WTC11 (cell line): Measurements from ENCODE around the gene ODAD4. TPM values are rescaled to one million over a fixed set of nuclear protein-coding genes. Genes with fewer than 3 reads are reported as not detected.
A peak's percentile ranks its signal among the peaks of the same experiment; 100 is the strongest.

Source experiments
- ATAC-seq: fragments of 200-7000 bp; cut with Tn5 transposase; 2 replicates; pipeline ENCODE4 v1.10.0; 2021; ENCODE audit warnings: mild to moderate bottlenecking, moderate library complexity
- CTCF ChIA-PET: fragments of 300-600 bp; sonication (Branson Sonifier 250); formaldehyde crosslinking; loops from one replicate; lab custom pipeline; 2021; ENCODE audit warnings: antibody characterized with exemption; lab: Charles Lee
- POLR2A ChIA-PET: fragments of 350-600 bp; sonication (Branson Sonifier 250); formaldehyde crosslinking; loops from one replicate; lab custom pipeline; 2021; ENCODE audit warnings: antibody characterized with exemption; lab: Charles Lee
- DNase-seq: peaks from one replicate; pipeline ENCODE4 v3.0.0; 2021; ENCODE audit warnings: low spot score
- H3K27ac Mint-ChIP-seq: 2 replicates; pipeline ENCODE4 v1.8.0; 2021; ENCODE audit warnings: mixed read lengths
- H3K27me3 Mint-ChIP-seq: 2 replicates; pipeline ENCODE4 v1.8.0; 2021; ENCODE audit warnings: low read depth, mild to moderate bottlenecking, moderate library complexity, mixed read lengths
- H3K36me3 Mint-ChIP-seq: 2 replicates; pipeline ENCODE4 v1.8.0; 2021; ENCODE audit warnings: mixed read lengths
- H3K4me1 Mint-ChIP-seq: 2 replicates; pipeline ENCODE4 v1.8.0; 2022; ENCODE audit warnings: mixed read lengths
- H3K4me3 Mint-ChIP-seq: 2 replicates; pipeline ENCODE4 v1.8.0; 2021; ENCODE audit warnings: mild to moderate bottlenecking, moderate library complexity, mixed read lengths
- H3K9me3 Mint-ChIP-seq: 2 replicates; pipeline ENCODE4 v1.8.0; 2021; ENCODE audit warnings: mixed read lengths
- AR ChIP-seq: fragments of 250-450 bp; sonication (Bioruptor Pico); IDR thresholded peaks from 2 replicates; pipeline ENCODE4 v1.9.0; 2021; ENCODE audit warnings: mild to moderate bottlenecking
- CREB1 ChIP-seq: sonication (generic); formaldehyde crosslinking; IDR thresholded peaks from 2 replicates; pipeline ENCODE4 v1.8.0; 2023; ENCODE audit warnings: mild to moderate bottlenecking, missing genetic modification reagents
- CTCF ChIP-seq: fragments of 200-600 bp; IDR thresholded peaks from 2 replicates; pipeline ENCODE4 v1.8.0; 2022; ENCODE audit warnings: antibody characterized with exemption
- E2F4 ChIP-seq: sonication (generic); formaldehyde crosslinking; IDR thresholded peaks from 2 replicates; pipeline ENCODE4 v1.8.1; 2022; ENCODE audit warnings: low read depth, mild to moderate bottlenecking, moderate library complexity, missing genetic modification reagents, borderline replicate concordance
- ETV6 ChIP-seq: sonication (generic); formaldehyde crosslinking; IDR thresholded peaks from 2 replicates; pipeline ENCODE4 v1.8.1; 2022; ENCODE audit warnings: mild to moderate bottlenecking, missing genetic modification reagents
- FOXJ3 ChIP-seq: sonication (generic); formaldehyde crosslinking; IDR thresholded peaks from 2 replicates; pipeline ENCODE4 v1.9.0; 2021; ENCODE audit warnings: missing genetic modification reagents, mild to moderate bottlenecking, borderline replicate concordance
- HMGXB4 ChIP-seq: sonication (generic); formaldehyde crosslinking; IDR thresholded peaks from 2 replicates; pipeline ENCODE4 v1.8.1; 2023; ENCODE audit warnings: mild to moderate bottlenecking, moderate library complexity, missing genetic modification reagents
- IRF1 ChIP-seq: sonication (generic); formaldehyde crosslinking; IDR thresholded peaks from 2 replicates; pipeline ENCODE4 v1.8.0; 2023; ENCODE audit warnings: missing genetic modification reagents
- MYBL2 ChIP-seq: sonication (generic); formaldehyde crosslinking; IDR thresholded peaks from 2 replicates; pipeline ENCODE4 v1.8.1; 2023; ENCODE audit warnings: mild to moderate bottlenecking, moderate library complexity, missing genetic modification reagents
- OVOL2 ChIP-seq: fragments of 250-450 bp; sonication (Bioruptor Pico); IDR thresholded peaks from 2 replicates; pipeline ENCODE4 v1.9.0; 2021; ENCODE audit warnings: mild to moderate bottlenecking, borderline replicate concordance
- PRDM15 ChIP-seq: sonication (generic); formaldehyde crosslinking; IDR thresholded peaks from 2 replicates; pipeline ENCODE4 v1.8.0; 2022; ENCODE audit warnings: missing genetic modification reagents
- PREB ChIP-seq: sonication (generic); formaldehyde crosslinking; IDR thresholded peaks from 2 replicates; pipeline ENCODE4 v1.8.1; 2022; ENCODE audit warnings: mild to moderate bottlenecking, missing genetic modification reagents, moderate library complexity, borderline replicate concordance
- SP1 ChIP-seq: sonication (generic); formaldehyde crosslinking; conservative IDR thresholded peaks from 2 replicates; pipeline ENCODE4 v1.8.1; 2022; ENCODE audit warnings: missing genetic modification reagents
- TP53 ChIP-seq: sonication (generic); formaldehyde crosslinking; IDR thresholded peaks from 2 replicates; pipeline ENCODE4 v1.8.1; 2023; ENCODE audit warnings: mild to moderate bottlenecking, missing genetic modification reagents
- ZNF138 ChIP-seq: sonication (generic); formaldehyde crosslinking; conservative IDR thresholded peaks from 2 replicates; pipeline ENCODE4 v1.8.1; 2022; ENCODE audit warnings: mild to moderate bottlenecking, moderate library complexity, missing genetic modification reagents
- ZNF219 ChIP-seq: sonication (generic); formaldehyde crosslinking; IDR thresholded peaks from 2 replicates; pipeline ENCODE4 v1.8.0; 2023; ENCODE audit warnings: missing genetic modification reagents, mild to moderate bottlenecking, borderline replicate concordance
- ZNF317 ChIP-seq: sonication (generic); formaldehyde crosslinking; IDR thresholded peaks from 2 replicates; pipeline ENCODE4 v1.8.1; 2023; ENCODE audit warnings: low read depth, mild to moderate bottlenecking, moderate library complexity, missing genetic modification reagents, borderline replicate concordance
- ZNF416 ChIP-seq: fragments of 250-450 bp; sonication (Bioruptor Pico); IDR thresholded peaks from 2 replicates; pipeline ENCODE4 v1.9.0; 2021; ENCODE audit warnings: mild to moderate bottlenecking, inconsistent platforms
- ZNF423 ChIP-seq: fragments of 250-450 bp; sonication (Bioruptor Pico); IDR thresholded peaks from 2 replicates; pipeline ENCODE4 v2.1.2; 2022; ENCODE audit warnings: mild to moderate bottlenecking, moderate library complexity
- ZNF512 ChIP-seq: sonication (generic); formaldehyde crosslinking; IDR thresholded peaks from 2 replicates; pipeline ENCODE4 v1.8.1; 2022; ENCODE audit warnings: missing genetic modification reagents, borderline replicate concordance
- ZNF671 ChIP-seq: fragments of 250-450 bp; sonication (Bioruptor Pico); IDR thresholded peaks from 2 replicates; pipeline ENCODE4 v1.8.0; 2021; ENCODE audit warnings: mild to moderate bottlenecking
- total RNA-seq: library from RNA; stranded (reverse); gene quantifications from 3 replicates; pipeline ENCODE4 v1.2.3, GENCODE V29; 2021

ODAD4 gene
- total RNA-seq, 1 experiment from 2014 or later = 1.9 TPM

GRCh38 chr17:41959336-41960095 is 29.1 kb downstream of the ODAD4 start:
- Mint-ChIP-seq H3K9me3 (no peaks in the 10 kb centered on the region), H3K27me3 (peaks cover 2% of the 10 kb centered on the region; the same call in 1 of the 2 replicates), H3K4me1 (peaks cover 30% of the 10 kb centered on the region), H3K4me3 (no peak overlapping the region), H3K27ac (peak overlapping the region; percentile 73), H3K36me3 (no peaks in the 10 kb centered on the region)
- DNase-seq (peak; percentile 61), ATAC-seq (peak; percentile 84)
- CTCF ChIA-PET = interaction anchor here (0.5 to 6.7 kb wide), 60 partner anchors 9 to 411 kb away, joined by 3 to 134 read pairs (median 4); partner anchors contain the start of genes ACLY, DNAJC7, JUP and KAT2A
- POLR2A ChIA-PET = interaction anchor here (0.5 to 2.8 kb wide), 8 partner anchors 29 to 412 kb away, joined by 3 to 14 read pairs (median 4); partner anchors contain the start of genes ACLY, DNAJC7, JUP and ODAD4
- TF ChIP-seq SP1 (no peak), ETV6 (peak; percentile 31; the same call in 1 of the 2 replicates), CREB1 (CRISPR knock-in tag) (no peak), FOXJ3 (CRISPR knock-in tag) (no peak), OVOL2 (CRISPR knock-in tag) (no peak), TP53 (no peak), IRF1 (CRISPR knock-in tag) (no peak), AR (CRISPR knock-in tag) (no peak), CTCF (no peak), ZNF512 (CRISPR knock-in tag) (no peak), MYBL2 (CRISPR knock-in tag) (peak; percentile 39; the same call in 1 of the 2 replicates), E2F4 (CRISPR knock-in tag) (no peak), PREB (CRISPR knock-in tag) (no peak), PRDM15 (0 out of 2 replicates have a peak, but pooled peaks have one; percentile 10), ZNF317 (CRISPR knock-in tag) (no peak), ZNF416 (no peak), ZNF219 (CRISPR knock-in tag) (no peak), ZNF138 (CRISPR knock-in tag) (no peak), ZNF671 (CRISPR knock-in tag) (no peak), ZNF423 (CRISPR knock-in tag) (no peak), HMGXB4 (CRISPR knock-in tag) (peak; percentile 59; the same call in 1 of the 2 replicates)
